IMR-90 (cell line): ENCODE measurements around the gene DARS1. TPM values are rescaled to one million over a fixed set of nuclear protein-coding genes. Genes with fewer than 3 reads are reported as not detected.

Experiments used
- ATAC-seq: fragments of 200-7000 bp; cut with Tn5 transposase; 2 replicates; pipeline ENCODE4 v1.9.1; 2020; ENCODE audit warnings: low read depth, mild to moderate bottlenecking, moderate library complexity
- BruUV-seq: library from RNA; stranded (reverse); fragments of 400-500 nt; replicated peaks from 2 replicates; lab custom pipeline; 2021; lab: Mats Ljungman, UMichigan
- CTCF ChIA-PET: fragments of 300-600 bp; formaldehyde crosslinking; extraction: SDS; loops from one replicate; lab custom pipeline; 2021; ENCODE audit warnings: antibody characterized with exemption; lab: Yijun Ruan, JAX
- POLR2A ChIA-PET: fragments of 300-600 bp; sonication (Branson Sonifier 250); formaldehyde crosslinking; loops from one replicate; lab custom pipeline; 2022; ENCODE audit warnings: antibody characterized with exemption; ENCODE audit not compliant: unreplicated experiment; lab: Charles Lee
- DNase-seq: peaks from one replicate; pipeline ENCODE4 v3.0.0; 2013
- H2AFZ ChIP-seq: replicated peaks from 2 replicates; pipeline ENCODE3; 2013; ENCODE audit warnings: low read length, mild to moderate bottlenecking; ENCODE audit not compliant: poor library complexity
- H2AK5ac ChIP-seq: 2 replicates; pipeline ENCODE4 v1.6.1; 2013; ENCODE audit warnings: low read depth, low read length, inconsistent platforms
- H2AK9ac ChIP-seq: replicated peaks from 2 replicates; pipeline ENCODE3; 2013; ENCODE audit warnings: mild to moderate bottlenecking, low read depth, low read length, moderate library complexity; ENCODE audit not compliant: poor library complexity
- H2BK120ac ChIP-seq: 2 replicates; pipeline ENCODE4 v1.6.1; 2013; ENCODE audit warnings: low read depth, low read length, inconsistent platforms
- H2BK15ac ChIP-seq: 3 replicates; pipeline ENCODE4 v1.6.1; 2013; ENCODE audit warnings: low read depth, low read length, inconsistent platforms
- H2BK20ac ChIP-seq: 2 replicates; pipeline ENCODE4 v1.6.1; 2013; ENCODE audit warnings: low read depth, mild to moderate bottlenecking, inconsistent platforms, low read length, moderate library complexity
- H2BK5ac ChIP-seq: 2 replicates; pipeline ENCODE4 v1.6.1; 2013; ENCODE audit warnings: mild to moderate bottlenecking, low read depth, low read length, inconsistent platforms; ENCODE audit not compliant: poor library complexity, severe bottlenecking
- H3K14ac ChIP-seq: replicated peaks from 2 replicates; pipeline ENCODE4 v1.6.1; 2013; ENCODE audit warnings: low read depth, low read length, inconsistent platforms
- H3K18ac ChIP-seq: 2 replicates; pipeline ENCODE4 v1.6.1; 2013; ENCODE audit warnings: low read depth, low read length, control low read depth
- H3K23ac ChIP-seq: 2 replicates; pipeline ENCODE4 v1.6.1; 2013; ENCODE audit warnings: low read depth, low read length, inconsistent platforms
- H3K27ac ChIP-seq: 2 replicates; pipeline ENCODE4 v1.5.1; 2013; ENCODE audit warnings: mild to moderate bottlenecking, control low read depth, low read length; ENCODE audit not compliant: insufficient read depth
- H3K27me3 ChIP-seq: 2 replicates; pipeline ENCODE4 v1.6.1; 2013; ENCODE audit warnings: low read length; ENCODE audit not compliant: control insufficient read depth, insufficient read depth
- H3K36me3 ChIP-seq: 2 replicates; pipeline ENCODE4 v1.6.1; 2013; ENCODE audit warnings: low read length, mixed read lengths; ENCODE audit not compliant: control insufficient read depth, insufficient read depth
- H3K4ac ChIP-seq: 2 replicates; pipeline ENCODE4 v1.6.1; 2013; ENCODE audit warnings: low read depth, low read length, inconsistent platforms
- H3K4me1 ChIP-seq: 2 replicates; pipeline ENCODE4 v1.6.1; 2013; ENCODE audit warnings: low read length, mixed read lengths; ENCODE audit not compliant: control insufficient read depth, insufficient read depth
- H3K4me2 ChIP-seq: 2 replicates; pipeline ENCODE4 v1.6.1; 2013; ENCODE audit warnings: low read depth, mild to moderate bottlenecking, control low read depth, low read length, moderate library complexity
- H3K4me3 ChIP-seq: 2 replicates; pipeline ENCODE4 v1.5.1; 2013; ENCODE audit warnings: low read depth, mild to moderate bottlenecking, control low read depth, low read length, moderate library complexity; ENCODE audit not compliant: insufficient read depth
- H3K56ac ChIP-seq: 2 replicates; pipeline ENCODE4 v1.6.1; 2013; ENCODE audit warnings: low read length, inconsistent platforms; ENCODE audit not compliant: insufficient read depth; ENCODE audit errors: extremely low read depth
- H3K79me1 ChIP-seq, 2 experiments: 2 replicates each; pipeline ENCODE4 v1.6.1; 2013; ENCODE audit warnings: low read length in 2 of 2, inconsistent platforms in 1 of 2, low read depth in 1 of 2
- H3K9ac ChIP-seq: 2 replicates; pipeline ENCODE4 v1.6.1; 2013; ENCODE audit warnings: low read depth, low read length, control low read depth
- H3K9me1 ChIP-seq: 2 replicates; pipeline ENCODE4 v1.6.1; 2013; ENCODE audit warnings: low read length, inconsistent platforms; ENCODE audit not compliant: insufficient read depth
- H3K9me3 ChIP-seq: 2 replicates; pipeline ENCODE4 v1.6.1; 2013; ENCODE audit warnings: low read length; ENCODE audit not compliant: control insufficient read depth, insufficient read depth
- H4K20me1 ChIP-seq: 2 replicates; pipeline ENCODE4 v1.6.1; 2013; ENCODE audit warnings: low read length, inconsistent platforms; ENCODE audit not compliant: insufficient read depth
- H4K5ac ChIP-seq: 2 replicates; pipeline ENCODE4 v1.6.1; 2013; ENCODE audit warnings: mild to moderate bottlenecking, low read depth, low read length, control low read depth
- H4K8ac ChIP-seq, 2 experiments: 2 replicates each; pipeline ENCODE4 v1.6.1; 2013; ENCODE audit warnings: low read depth in 2 of 2, low read length in 2 of 2, control low read depth in 1 of 2, inconsistent platforms in 1 of 2
- H4K91ac ChIP-seq: 2 replicates; pipeline ENCODE4 v1.6.1; 2013; ENCODE audit warnings: low read depth, low read length, inconsistent platforms; ENCODE audit not compliant: insufficient read depth
- BHLHE40 ChIP-seq: fragments of 150-350 bp; IDR thresholded peaks from 2 replicates; pipeline ENCODE4 v1.6.1; 2016; ENCODE audit warnings: mild to moderate bottlenecking, low read depth, low read length
- WGBS, 2 experiments: methylation state at CpG; one replicate each; pipeline versions ENCODE4 v1.1.5 to v1.1.7; 2013; ENCODE audit warnings: missing lambda C conversion rate in 2 of 2; ENCODE audit not compliant: insufficient read length in 1 of 2; ENCODE audit errors: extremely low coverage in 2 of 2; 5-methylcytosine and 5-hydroxymethylcytosine counted together
- dilution Hi-C: fragments of 300-500 bp; cut with HindIII; formaldehyde crosslinking; loops from one replicate; pipeline ENCODE4 v1.14.3; 2018; ENCODE audit warnings: low sequenced_read_pairs; ENCODE audit not compliant: unreplicated experiment
- in situ Hi-C: fragments of 300-500 bp; cut with MboI; formaldehyde crosslinking; loops from 3 replicates; pipeline ENCODE4 v1.14.3; 2019; ENCODE audit warnings: low sequenced_read_pairs, inconsistent platforms, mixed read lengths
- intact Hi-C: fragments of 100-400 bp; cut with micrococcal nuclease; formaldehyde crosslinking; loops from 2 replicates; pipeline ENCODE4 v1.10.0; 2022
- polyA plus RNA-seq, 3 experiments: library from polyadenylated mRNA; depleted of rRNA; stranded (reverse); fragments of >200 nt; gene quantifications; 2 replicates each; pipeline ENCODE4 v1.2.3, GENCODE V29; 2012; ENCODE audit warnings: low replicate concordance in 1 of 3
- total RNA-seq: library from RNA; depleted of rRNA; stranded (reverse); fragments of >200 nt; gene quantifications from 2 replicates; pipeline ENCODE4 v1.2.3, GENCODE V29; 2012

Gene DARS1
- total and polyA plus RNA-seq, 2 of the 4 experiments (the other 2 are of a cell fraction), result 56.5 to 66.5 TPM

- Histone ChIP-seq H3K14ac (no peak overlapping the region), H2BK120ac (no peak overlapping the region), H3K36me3 (peaks cover 5% of the 10 kb centered on the region), H2BK15ac (no peak overlapping the region), H3K27ac (no peak overlapping the region), H2AK9ac (no peak overlapping the region), H4K20me1 (peaks cover 13% of the 10 kb centered on the region; the same call in 1 of the 2 replicates), H3K4me1 (no peaks in the 10 kb centered on the region), H2BK20ac (no peak overlapping the region), H2AFZ (no peak overlapping the region), H2BK5ac (no peak overlapping the region), H2AK5ac (no peak overlapping the region), H4K8ac (no peak overlapping the region), H3K9ac (no peak overlapping the region), H4K5ac (no peak overlapping the region), H3K4me2 (no peak overlapping the region), H3K9me3 (no peaks in the 10 kb centered on the region), H3K4me3 (no peak overlapping the region), H3K56ac (no peak overlapping the region), H3K27me3 (no peaks in the 10 kb centered on the region), H3K79me1 (peaks cover 16 to 20% of the 10 kb centered on the region in 2 experiments), H3K9me1 (peaks cover 7% of the 10 kb centered on the region; the same call in 1 of the 2 replicates), H3K23ac (no peak overlapping the region), H4K91ac (no peak overlapping the region), H3K4ac (no peak overlapping the region), H3K18ac (no peak overlapping the region)
- ATAC-seq (no peak), DNase-seq (no peak)
- in situ Hi-C loops (no loop called here), intact Hi-C loops (no loop called here), dilution Hi-C loops (no loop called here)
- no CpG with 5 or more reads among the region's 3 CpGs for WGBS, 2 experiments
- ChIA-PET CTCF (no interaction called here), POLR2A (no interaction called here)
- no peak for TF ChIP-seq BHLHE40
- BruUV-seq, result no TSS peak
Measured at GRCh38 chr2:135945526-135945925, 39.9 kb downstream of the DARS1 start.
